ENCODE data around the gene ATL2. TPM values are rescaled to one million over a fixed set of nuclear protein-coding genes. Genes with fewer than 3 reads are reported as not detected.

Gene ATL2
- total and polyA plus RNA-seq, 2 donors (not counting 1 experiment from before 2014, with no cell fraction given) = 21.1 to 69.0 TPM

- WGBS (ENCODE audit: insufficient coverage) = 83% methylated on average over 1 of the region's 3 CpGs
- no peak overlapping the region for H3K27ac ChIP-seq (ENCODE audit: low read length in 2 of 2)
- H3K79me2 ChIP-seq (ENCODE audit: control insufficient read depth, insufficient read depth, low read length) = no peaks in the 10 kb centered on the region
- Mint-ChIP-seq H3K9me3 (ENCODE audit: insufficient read depth) (no peaks in the 10 kb centered on the region), H3K4me1 (no peaks in the 10 kb centered on the region), H3K27ac (no peak overlapping the region), H3K27me3 (peaks cover 9% of the 10 kb centered on the region), H3K4me3 (no peak overlapping the region)
- no peak for TF ChIP-seq CTCF (IDR thresholded peaks at IDR 0.05)
- TF ChIP-seq EZH2 (IDR thresholded peaks at IDR 0.05; ENCODE audit: borderline replicate concordance, insufficient read depth, low read depth, low read length, poor library complexity, severe bottlenecking) = no peak
- ATAC-seq (ENCODE audit: low read depth) (no peak), DNase-seq (no peak)
- no peaks in the 10 kb centered on the region for H3K4me1 ChIP-seq (ENCODE audit: control insufficient read depth in 2 of 2, insufficient read depth in 2 of 2, low read length in 2 of 2)
- no peaks in the 10 kb centered on the region for H3K9me3 ChIP-seq (ENCODE audit: control extremely low read depth in 1 of 3, control insufficient read depth in 2 of 3, insufficient read depth in 1 of 3, low read length in 2 of 3)
- H3K9ac ChIP-seq (ENCODE audit: low read length) = no peak overlapping the region
- H2AFZ ChIP-seq (ENCODE audit: insufficient read depth, low read depth, low read length, poor library complexity, severe bottlenecking) = no peak overlapping the region
- no peak overlapping the region for H3K4me3 ChIP-seq (ENCODE audit: control extremely low read depth in 1 of 5, extremely low read depth in 1 of 5, insufficient read depth in 1 of 5, low read depth in 2 of 5, low read length in 4 of 5)
- no peaks in the 10 kb centered on the region for H3K36me3 ChIP-seq (replicated peaks in 1 of 2; ENCODE audit: control extremely low read depth in 1 of 2, control insufficient read depth in 1 of 2, extremely low read depth in 1 of 2, insufficient read depth in 2 of 2, low read length in 1 of 2)
- CTCF ChIA-PET = no interaction called here
- H3K27me3 ChIP-seq (replicated peaks in 1 of 4; ENCODE audit: control extremely low read depth in 1 of 4, control insufficient read depth in 3 of 4, insufficient read depth in 4 of 4, low read length in 3 of 4) = no peaks in the 10 kb centered on the region
- POLR2A ChIA-PET = no interaction called here
- no peaks in the 10 kb centered on the region for H4K20me1 ChIP-seq (ENCODE audit: control insufficient read depth, insufficient read depth, low read length, poor library complexity, severe bottlenecking)
- intact Hi-C loops (cut with micrococcal nuclease) = no loop called here
- no peak overlapping the region for H3K4me2 ChIP-seq (replicated peaks; ENCODE audit: low read depth, low read length, poor library complexity, severe bottlenecking)
These were observed 131.0 kb downstream of the ATL2 start for GRCh38 chr2:38246105-38246504.

- H3K27me3 ChIP-seq (replicated peaks in 1 of 4; ENCODE audit: control extremely low read depth in 1 of 4, control insufficient read depth in 3 of 4, insufficient read depth in 4 of 4, low read length in 3 of 4) = no peaks in the 10 kb centered on the region
- no peak overlapping the region for H3K9ac ChIP-seq (ENCODE audit: low read length)
- peaks cover 9% of the 10 kb centered on the region for H3K27me3 Mint-ChIP-seq
- H3K4me3 ChIP-seq (ENCODE audit: control extremely low read depth in 1 of 5, extremely low read depth in 1 of 5, insufficient read depth in 1 of 5, low read depth in 2 of 5, low read length in 4 of 5) = no peak overlapping the region
- H3K36me3 ChIP-seq (replicated peaks in 1 of 2; ENCODE audit: control extremely low read depth in 1 of 2, control insufficient read depth in 1 of 2, extremely low read depth in 1 of 2, insufficient read depth in 2 of 2, low read length in 1 of 2) = no peaks in the 10 kb centered on the region
- H4K20me1 ChIP-seq (ENCODE audit: control insufficient read depth, insufficient read depth, low read length, poor library complexity, severe bottlenecking) = no peaks in the 10 kb centered on the region
- H3K9me3 Mint-ChIP-seq (ENCODE audit: insufficient read depth) = no peaks in the 10 kb centered on the region
- no peak overlapping the region for H3K27ac Mint-ChIP-seq
- no peaks in the 10 kb centered on the region for H3K79me2 ChIP-seq (ENCODE audit: control insufficient read depth, insufficient read depth, low read length)
- H3K4me3 Mint-ChIP-seq = no peak overlapping the region
- DNase-seq = no peak
- H3K27ac ChIP-seq (ENCODE audit: low read length in 2 of 2) = no peak overlapping the region
- TF ChIP-seq CTCF (IDR thresholded peaks at IDR 0.05) (no peak), EZH2 (IDR thresholded peaks at IDR 0.05; ENCODE audit: borderline replicate concordance, insufficient read depth, low read depth, low read length, poor library complexity, severe bottlenecking) (no peak)
- no peak overlapping the region for H3K4me2 ChIP-seq (replicated peaks; ENCODE audit: low read depth, low read length, poor library complexity, severe bottlenecking)
- no peaks in the 10 kb centered on the region for H3K4me1 Mint-ChIP-seq
- 79% methylated on average over 2 of the region's 5 CpGs for WGBS (ENCODE audit: insufficient coverage)
- H2AFZ ChIP-seq (ENCODE audit: insufficient read depth, low read depth, low read length, poor library complexity, severe bottlenecking) = no peak overlapping the region
- no peak for ATAC-seq (ENCODE audit: low read depth)
- no peaks in the 10 kb centered on the region for H3K4me1 ChIP-seq (ENCODE audit: control insufficient read depth in 2 of 2, insufficient read depth in 2 of 2, low read length in 2 of 2)
- H3K9me3 ChIP-seq (ENCODE audit: control extremely low read depth in 1 of 3, control insufficient read depth in 2 of 3, insufficient read depth in 1 of 3, low read length in 2 of 3) = no peaks in the 10 kb centered on the region
- POLR2A ChIA-PET = no interaction called here
- CTCF ChIA-PET = no interaction called here
- intact Hi-C loops (cut with micrococcal nuclease) = loop anchor here (2.0 kb wide), 1 partner anchor 74 kb away; no protein-coding TSS in a partner anchor
These were observed 131.9 kb downstream of the ATL2 start for GRCh38 chr2:38245114-38245641.
